ENCODE measurements around the gene CCDC50. TPM values are rescaled to one million over a fixed set of nuclear protein-coding genes. Genes with fewer than 3 reads are reported as not detected.

CCDC50 gene
- 125 and 162 TPM in 2 replicates for total RNA-seq

DNA sequence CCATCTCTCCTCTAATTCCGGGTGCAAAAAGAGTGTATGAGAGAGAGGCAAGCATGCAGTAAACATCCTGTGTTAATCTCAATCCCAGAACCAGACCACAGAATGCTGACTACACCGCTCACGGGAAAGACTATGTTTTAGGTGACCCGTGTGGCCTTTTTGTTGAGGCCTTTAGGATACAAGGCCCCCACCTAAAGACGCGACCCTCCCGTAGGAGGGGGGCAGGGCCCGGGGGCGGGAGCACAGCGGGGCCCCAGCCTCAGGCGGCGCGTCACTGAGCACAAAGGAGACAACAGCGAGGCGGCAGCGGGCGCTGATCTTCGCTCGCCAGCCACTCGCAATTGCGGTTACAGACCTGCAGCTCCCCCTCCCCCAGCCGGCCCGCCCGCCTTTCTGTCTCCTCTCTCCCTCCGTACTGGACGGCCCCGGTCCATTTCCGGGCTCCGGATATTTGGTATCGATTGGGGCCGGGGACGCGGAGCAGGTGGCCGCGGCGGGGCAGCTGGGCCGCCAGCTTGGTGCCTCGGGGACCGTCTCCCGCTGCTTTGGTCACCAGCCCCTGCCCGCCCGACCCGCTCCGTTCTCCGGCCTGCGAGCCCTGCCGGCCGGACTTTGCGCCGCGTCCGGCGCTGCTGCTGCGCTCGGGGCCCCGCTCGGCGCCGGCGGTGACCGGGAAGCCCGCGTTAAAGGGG lies at the start of gene CCDC50:
TSS of gene CCDC50 (plus strand) at position 433 of the 692 bp plus-strand sequence. CDS start 281 bp downstream, outside the sequence.

DNA sequence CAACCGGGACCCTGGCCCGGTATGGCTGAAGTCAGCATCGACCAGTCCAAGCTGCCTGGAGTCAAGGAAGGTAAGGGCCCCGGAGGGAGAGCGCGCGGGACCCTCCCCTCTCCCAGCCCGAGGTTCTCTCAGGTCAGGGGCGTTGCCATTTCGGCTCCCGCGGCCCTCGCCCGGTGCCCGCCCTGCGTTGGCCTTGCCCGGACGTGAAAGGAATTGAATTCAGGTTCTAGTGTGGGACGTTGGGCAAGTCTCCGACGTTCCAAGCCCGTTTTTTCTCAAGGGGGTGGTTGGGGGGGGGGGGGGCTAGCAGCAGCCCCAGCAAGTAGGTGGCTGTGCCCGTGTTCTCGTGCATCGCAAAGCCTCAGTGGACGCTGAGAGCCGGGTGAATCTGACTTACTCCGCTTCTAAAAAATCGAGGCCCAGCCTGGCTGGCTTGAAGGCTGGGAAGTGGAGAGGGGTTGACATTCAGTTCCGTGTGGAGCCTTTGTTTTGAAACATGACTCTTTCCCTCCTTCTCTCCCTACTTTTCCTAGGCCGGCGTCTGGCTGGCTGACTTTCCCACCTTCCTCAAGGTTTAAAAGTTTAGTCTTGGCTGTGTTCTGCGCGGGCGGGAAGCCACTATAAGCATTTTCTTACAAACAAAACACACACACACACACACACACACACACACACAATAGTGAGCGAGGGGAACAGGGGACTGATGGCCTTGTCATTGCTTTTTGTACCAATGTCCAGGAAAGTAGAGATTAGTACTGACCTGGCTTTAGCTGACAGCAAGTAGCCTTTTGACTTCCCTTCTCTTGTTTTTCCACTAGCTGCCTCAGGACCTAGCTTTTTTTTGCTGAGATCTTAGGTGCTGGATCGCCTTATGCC lies 698 bp downstream of the CCDC50 start, which contains the start of gene UTS2B:
TSS of gene UTS2B (minus strand) at position 873 of the 876 bp plus-strand sequence. CDS start 48,337 bp downstream, outside the sequence.

Other genes with a start within 250 kb of the CCDC50 start
- gene OSTN, start 130.2 kb upstream of the CCDC50 start, total RNA-seq, result not detected in 2 replicates
- 0.17 TPM in 1 of 2 replicates, not detected in the other for gene UTS2B, start 1.1 kb downstream of the CCDC50 start, total RNA-seq
- not detected in 2 replicates for gene PYDC2, start 131.8 kb downstream of the CCDC50 start, total RNA-seq